Loucy (cell line): ENCODE data around the gene ZNF101.
A peak's percentile ranks its signal among the peaks of the same experiment; 100 is the strongest.

Source experiments
- H2AFZ ChIP-seq: fragments of 200-600 bp; sonication (generic); 2 replicates; pipeline ENCODE4 v1.6.0; 2016; ENCODE audit warnings: antibody characterized with exemption, mild to moderate bottlenecking, low read length, moderate library complexity
- H3F3A ChIP-seq: fragments of 200-600 bp; 2 replicates; pipeline ENCODE4 v1.6.0; 2016; ENCODE audit warnings: antibody characterized with exemption, low read depth, mild to moderate bottlenecking
- H3K27me3 ChIP-seq: fragments of 200-600 bp; sonication (generic); 2 replicates; pipeline ENCODE4 v1.6.1; 2014; ENCODE audit warnings: low read length, mild to moderate bottlenecking; ENCODE audit not compliant: insufficient read depth, poor library complexity, severe bottlenecking
- H3K36me3 ChIP-seq: fragments of 200-600 bp; sonication (generic); 2 replicates; pipeline ENCODE4 v1.6.1; 2016; ENCODE audit warnings: low read length; ENCODE audit not compliant: insufficient read depth
- H3K4me1 ChIP-seq: fragments of 200-600 bp; sonication (generic); 2 replicates; pipeline ENCODE4 v1.5.1; 2014; ENCODE audit warnings: low read length, mild to moderate bottlenecking; ENCODE audit not compliant: insufficient read depth, poor library complexity, severe bottlenecking
- H3K4me2 ChIP-seq: fragments of 200-600 bp; sonication (generic); 2 replicates; pipeline ENCODE4 v1.6.0; 2014; ENCODE audit warnings: antibody characterized with exemption, low read length, low read depth, mild to moderate bottlenecking; ENCODE audit not compliant: poor library complexity, severe bottlenecking
- H3K4me3 ChIP-seq: fragments of 200-600 bp; sonication (generic); 2 replicates; pipeline ENCODE4 v1.5.1; 2014; ENCODE audit warnings: low read length, mild to moderate bottlenecking, mixed read lengths; ENCODE audit not compliant: poor library complexity, severe bottlenecking
- H3K79me2 ChIP-seq: fragments of 200-600 bp; sonication (generic); 2 replicates; pipeline ENCODE4 v1.6.1; 2014; ENCODE audit warnings: low read length; ENCODE audit not compliant: insufficient read depth
- H3K9ac ChIP-seq: fragments of 200-600 bp; sonication (generic); 2 replicates; pipeline ENCODE4 v1.6.0; 2014; ENCODE audit warnings: mild to moderate bottlenecking, low read depth, low read length, moderate library complexity; ENCODE audit not compliant: poor library complexity, severe bottlenecking
- H3K9me2 ChIP-seq: fragments of 200-600 bp; sonication (generic); replicated peaks from 2 replicates; pipeline ENCODE4 v1.6.1; 2016; ENCODE audit warnings: low read depth, low read length, mixed read lengths
- H3K9me3 ChIP-seq: fragments of 200-600 bp; sonication (generic); 2 replicates; pipeline ENCODE4 v1.6.1; 2014; ENCODE audit warnings: mild to moderate bottlenecking, antibody characterized with exemption, low read length, low read depth; ENCODE audit not compliant: insufficient read depth
- H4K20me1 ChIP-seq: fragments of 200-600 bp; sonication (generic); 2 replicates; pipeline ENCODE4 v1.6.0; 2014; ENCODE audit warnings: antibody characterized with exemption, low read length, mild to moderate bottlenecking; ENCODE audit not compliant: insufficient read depth, poor library complexity, severe bottlenecking
- CTCF ChIP-seq: fragments of 200-600 bp; sonication (generic); conservative IDR thresholded peaks from 2 replicates; pipeline ENCODE4 v1.5.1; 2014; ENCODE audit warnings: mild to moderate bottlenecking, antibody characterized with exemption, low read length
- EZH2phosphoT487 ChIP-seq: fragments of 200-600 bp; IDR thresholded peaks from 2 replicates; pipeline ENCODE4 v1.6.1; 2018; ENCODE audit warnings: antibody characterized with exemption, mild to moderate bottlenecking, moderate library complexity, borderline replicate concordance

The ZNF101 gene

GRCh38 chr19:19732579-19733501 is 64.2 kb downstream of the ZNF101 start, which contains the start of gene ZNF14:
TSS of gene ZNF14 (minus strand) at chr19:19733112. CDS start at chr19:19732958, 154 bp downstream.
- no peak for TF ChIP-seq CTCF
- TF ChIP-seq EZH2phosphoT487 = no peak
- no peaks in the 10 kb centered on the region for H3F3A ChIP-seq
- H3K9me2 ChIP-seq = no peaks in the 10 kb centered on the region
- peaks cover 43% of the 10 kb centered on the region for H3K79me2 ChIP-seq
- peaks cover 10% of the 10 kb centered on the region for H4K20me1 ChIP-seq
- peak within 1 kb of the TSS; percentile 87 for H3K4me3 ChIP-seq
- H3K27me3 ChIP-seq = no peaks in the 10 kb centered on the region
- no peaks in the 10 kb centered on the region; the same call in 1 of the 2 replicates for H3K36me3 ChIP-seq
- peak within 1 kb of the TSS; percentile 83 for H3K9ac ChIP-seq
- H3K4me2 ChIP-seq = peak within 1 kb of the TSS; percentile 93
- H3K4me1 ChIP-seq = peaks cover 16% of the 10 kb centered on the region
- peaks cover 8% of the 10 kb centered on the region; the same call in 1 of the 2 replicates for H3K9me3 ChIP-seq
- peak within 1 kb of the TSS; percentile 100 for H2AFZ ChIP-seq
